ENCODE data around the gene ZRANB1.

GRCh38 chr10:125003146-125003900 is 61.4 kb downstream of the ZRANB1 start:
- no peak for TF ChIP-seq CREM (IDR thresholded peaks at IDR 0.05)
- no peak for TF ChIP-seq CREM (CRISPR knock-in tag; IDR thresholded peaks at IDR 0.05)
- no peak for TF ChIP-seq BRF2 (CRISPR knock-in tag; IDR thresholded peaks at IDR 0.05)
- TF ChIP-seq RARG (CRISPR knock-in tag; IDR thresholded peaks at IDR 0.05; ENCODE audit: low read depth): no peak
- TF ChIP-seq ZFP1 (CRISPR knock-in tag; IDR thresholded peaks at IDR 0.05): no peak
- TF ChIP-seq EP300 (IDR thresholded peaks at IDR 0.05; ENCODE audit: low read depth in 2 of 2, low read length in 2 of 2): no peak
- TF ChIP-seq EP300 (CRISPR knock-in tag; IDR thresholded peaks at IDR 0.05; ENCODE audit: borderline replicate concordance): no peak
- no peak for TF ChIP-seq ZNF670 (CRISPR knock-in tag; IDR thresholded peaks at IDR 0.05; ENCODE audit: borderline replicate concordance)
- no peak for TF ChIP-seq ARNT (IDR thresholded peaks at IDR 0.05)
- TF ChIP-seq CTCF (CRISPR knock-in tag; IDR thresholded peaks at IDR 0.05): peak; percentile 24; the same call in 1 of the 2 replicates
- no peak for TF ChIP-seq ZKSCAN1 (IDR thresholded peaks at IDR 0.05; ENCODE audit: low read length)
- no peak for TF ChIP-seq ZFP41 (CRISPR knock-in tag; IDR thresholded peaks at IDR 0.05; ENCODE audit: borderline replicate concordance)
- no peak for TF ChIP-seq RXRA (CRISPR knock-in tag; IDR thresholded peaks at IDR 0.05)
- no peak for TF ChIP-seq NCOA5 (CRISPR knock-in tag; IDR thresholded peaks at IDR 0.05)
- TF ChIP-seq UBTF (CRISPR knock-in tag; IDR thresholded peaks at IDR 0.05): no peak
- TF ChIP-seq ZBTB7B (CRISPR knock-in tag; IDR thresholded peaks at IDR 0.05): no peak

Measured in HepG2 (cell line).